GM18870 (cell line): ENCODE data around the gene PLCXD3.
"Not testable (repeated sequence)": the region's sequence is repeated elsewhere in the genome, so short reads cannot be mapped to it uniquely, and the experiment has no call there.

Source experiments
- ATAC-seq: cut with Tn5 transposase; IDR thresholded peaks from one replicate; pipeline ENCODE4 v1.9.1; 2021; ENCODE audit warnings: moderate library complexity; ENCODE audit not compliant: unreplicated experiment

The PLCXD3 gene

GRCh38 chr5:41493490-41494126, 16.8 kb downstream of the PLCXD3 start:
- ATAC-seq: not testable (repeated sequence)

- ATAC-seq: no peak
Observed at GRCh38 chr5:41485533-41485932, 24.9 kb downstream of the PLCXD3 start.

- peak; percentile 52 for ATAC-seq
Observed at GRCh38 chr5:41482715-41483114, 27.7 kb downstream of the PLCXD3 start.

GRCh38 chr5:41482173-41482572, 28.2 kb downstream of the PLCXD3 start:
- no peak for ATAC-seq

- not testable (repeated sequence) for ATAC-seq
Observed at GRCh38 chr5:41471571-41472208, 38.7 kb downstream of the PLCXD3 start.

- ATAC-seq: no peak
Observed at GRCh38 chr5:41465493-41466171, 44.8 kb downstream of the PLCXD3 start.

GRCh38 chr5:41459557-41459956, 50.8 kb downstream of the PLCXD3 start:
- ATAC-seq: no peak

GRCh38 chr5:41457094-41457493, 53.3 kb downstream of the PLCXD3 start:
- ATAC-seq: no peak

GRCh38 chr5:41452506-41452905, 57.9 kb downstream of the PLCXD3 start:
- no peak for ATAC-seq

GRCh38 chr5:41447650-41448510, 62.5 kb downstream of the PLCXD3 start:
- no peak for ATAC-seq

- ATAC-seq: no peak
Observed at GRCh38 chr5:41445937-41446563, 64.4 kb downstream of the PLCXD3 start.

- no peak for ATAC-seq
Observed at GRCh38 chr5:41435276-41435675, 75.1 kb downstream of the PLCXD3 start.

- no peak for ATAC-seq
Observed at GRCh38 chr5:41433552-41434181, 76.7 kb downstream of the PLCXD3 start.

GRCh38 chr5:41432481-41433253, 77.7 kb downstream of the PLCXD3 start:
- no peak for ATAC-seq

GRCh38 chr5:41427505-41427904, 82.9 kb downstream of the PLCXD3 start:
- ATAC-seq: no peak

- no peak for ATAC-seq
Observed at GRCh38 chr5:41425736-41426135, 84.7 kb downstream of the PLCXD3 start.

- no peak for ATAC-seq
Observed at GRCh38 chr5:41420492-41421067, 89.8 kb downstream of the PLCXD3 start.

- no peak for ATAC-seq
Observed at GRCh38 chr5:41418220-41419031, 92.0 kb downstream of the PLCXD3 start.
